ENCODE measurements around the gene NUP205.
A peak's percentile ranks its signal among the peaks of the same experiment; 100 is the strongest.

Gene NUP205

GRCh38 chr7:135539629-135540028 lies 18.1 kb upstream of the NUP205 start:
- DNase-seq (ENCODE audit: low spot score), result no peak

DNA sequence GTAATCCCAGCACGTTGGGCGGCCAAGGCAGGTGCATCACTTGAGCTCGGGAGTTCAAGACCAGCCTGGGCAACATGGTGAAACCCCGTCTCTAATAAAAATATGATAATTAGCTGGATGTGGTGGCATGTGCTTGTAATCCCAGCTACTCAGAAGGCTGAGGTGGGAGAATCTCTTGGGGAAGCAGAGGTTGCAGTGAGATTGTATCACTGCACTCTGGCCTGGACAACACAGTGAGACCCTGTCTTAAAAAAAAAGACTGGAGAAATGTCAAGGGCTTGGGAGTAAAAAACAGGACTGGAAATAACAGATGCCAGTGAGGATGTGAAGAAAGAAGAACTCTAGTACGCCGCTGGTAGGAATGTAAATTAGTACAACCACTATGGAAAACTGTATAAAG lies 16.7 kb upstream of the NUP205 start:
- no peak for DNase-seq (ENCODE audit: low spot score)

DNA sequence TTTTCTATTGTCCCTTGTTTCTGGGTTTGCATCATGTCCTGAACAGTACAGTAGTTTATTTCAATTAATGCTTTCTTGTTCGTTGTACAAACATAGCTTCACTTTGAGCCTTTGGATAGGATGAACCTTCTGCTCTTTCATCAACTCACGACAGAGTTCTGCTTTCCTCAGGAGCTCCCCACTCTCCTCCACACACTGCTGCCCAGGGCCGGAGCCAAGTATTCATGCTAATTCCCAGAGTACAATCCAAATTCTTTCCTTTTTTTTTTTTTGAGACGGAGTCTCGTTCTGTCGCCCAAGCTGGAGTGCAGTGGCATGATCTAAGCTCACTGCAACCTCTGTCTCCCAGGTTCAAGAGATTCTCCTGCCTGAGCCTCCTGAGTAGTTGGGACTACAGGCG lies 7.5 kb upstream of the NUP205 start:
- no peak for DNase-seq (ENCODE audit: low spot score)

DNA sequence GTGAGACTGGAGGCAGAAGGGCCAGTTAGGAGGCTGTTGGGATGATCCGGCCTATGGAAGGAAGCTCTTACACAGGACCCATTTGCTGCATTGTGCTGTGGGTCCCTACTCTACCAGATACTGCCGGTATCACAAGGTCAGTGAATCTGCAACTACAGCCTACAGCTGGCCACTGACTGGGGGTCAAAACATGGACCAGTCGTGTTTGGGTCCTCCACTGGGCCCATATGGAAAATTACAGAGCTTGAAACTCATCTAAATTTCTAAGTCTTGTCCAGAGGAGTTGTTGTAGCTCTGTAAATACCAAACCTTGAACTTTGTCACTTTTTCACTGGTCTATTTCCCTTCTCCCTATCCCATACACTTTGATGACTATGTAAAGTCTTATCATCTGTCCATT lies 5.6 kb upstream of the NUP205 start:
- DNase-seq (ENCODE audit: low spot score), result no peak

DNA sequence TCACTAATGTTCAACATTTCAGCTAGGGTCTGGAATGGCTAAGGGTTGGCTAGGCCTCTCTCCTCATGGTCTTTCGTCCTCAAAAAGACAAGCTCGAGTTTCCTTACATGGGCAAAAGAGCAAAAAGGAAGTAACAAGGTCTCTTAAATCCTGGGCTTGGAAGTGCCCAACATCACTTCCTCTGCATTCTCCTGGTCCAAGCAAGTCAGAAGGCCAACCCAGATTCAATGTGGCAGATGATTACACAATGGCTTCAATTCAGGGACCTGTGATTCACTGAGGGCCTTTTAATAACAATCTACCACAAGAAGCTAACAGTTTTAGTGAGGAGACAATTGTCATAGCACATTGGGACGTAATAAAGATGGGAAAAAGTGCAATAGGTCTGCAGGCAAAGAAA lies 4.4 kb upstream of the NUP205 start:
- DNase-seq (ENCODE audit: low spot score), result no peak

- peak; percentile 82 for DNase-seq (ENCODE audit: low spot score)
Measured at GRCh38 chr7:135558337-135558767, 635 bp downstream of the NUP205 start.

DNA sequence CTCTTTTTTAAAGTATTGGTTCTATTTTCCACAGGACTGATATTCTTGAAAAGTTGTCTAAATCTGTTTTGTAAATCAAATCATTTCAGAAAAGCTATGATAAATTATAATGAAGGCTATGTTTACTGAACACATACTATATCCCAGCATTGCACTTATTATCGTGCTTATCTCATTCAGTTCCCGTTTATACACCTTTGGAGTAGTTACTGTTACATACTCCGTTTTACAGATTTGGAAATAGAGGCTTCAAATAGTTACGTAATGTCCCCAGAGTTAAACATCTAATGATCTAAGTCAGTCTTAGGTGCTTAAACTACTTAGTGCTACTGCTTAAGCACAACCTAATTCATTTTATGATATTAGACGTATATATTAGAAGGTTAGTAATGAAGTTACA lies 1.2 kb downstream of the NUP205 start:
- DNase-seq (ENCODE audit: low spot score), result no peak

DNA sequence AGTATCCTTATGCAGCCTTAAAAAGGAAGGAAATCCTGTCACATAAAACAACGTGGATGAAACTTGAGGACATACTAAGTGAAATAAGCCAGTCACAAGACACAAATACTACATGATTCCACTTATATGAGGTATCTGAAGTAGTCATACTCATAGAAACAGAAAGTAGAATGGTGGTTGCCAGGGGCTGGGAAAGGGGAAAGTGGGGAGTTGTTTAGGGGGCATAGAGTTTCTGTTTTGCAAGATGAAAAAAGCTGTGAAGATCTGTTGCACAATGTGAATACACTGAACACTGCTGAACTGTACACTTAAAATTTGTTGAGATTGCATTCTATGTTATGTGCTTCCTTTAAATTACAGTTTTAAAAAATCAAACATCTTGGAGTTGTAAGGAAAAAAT lies 2.9 kb downstream of the NUP205 start:
- DNase-seq (ENCODE audit: low spot score), result no peak

GRCh38 chr7:135562720-135563119 lies 5.0 kb downstream of the NUP205 start:
- no peak for DNase-seq (ENCODE audit: low spot score)

DNA sequence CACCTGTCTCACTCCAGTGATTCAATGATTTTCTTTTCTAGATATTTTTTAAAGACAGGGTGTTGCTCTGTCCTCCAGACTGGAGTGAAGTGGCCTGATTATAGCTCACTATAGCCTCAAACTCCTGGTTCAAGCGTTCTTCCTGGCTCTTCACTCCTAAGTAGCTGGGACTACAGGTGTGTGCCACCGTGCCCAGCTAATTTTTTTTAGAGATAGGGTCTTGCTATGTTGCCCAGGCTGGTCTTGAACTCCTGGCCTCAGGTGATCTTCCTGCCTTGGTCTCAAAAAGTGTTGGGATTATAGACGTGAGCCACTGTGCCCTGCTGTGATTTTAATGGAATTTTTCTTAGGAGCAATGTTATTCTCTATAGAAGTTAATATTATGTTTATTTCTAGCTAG lies 14.1 kb downstream of the NUP205 start:
- DNase-seq (ENCODE audit: low spot score), result no peak

DNA sequence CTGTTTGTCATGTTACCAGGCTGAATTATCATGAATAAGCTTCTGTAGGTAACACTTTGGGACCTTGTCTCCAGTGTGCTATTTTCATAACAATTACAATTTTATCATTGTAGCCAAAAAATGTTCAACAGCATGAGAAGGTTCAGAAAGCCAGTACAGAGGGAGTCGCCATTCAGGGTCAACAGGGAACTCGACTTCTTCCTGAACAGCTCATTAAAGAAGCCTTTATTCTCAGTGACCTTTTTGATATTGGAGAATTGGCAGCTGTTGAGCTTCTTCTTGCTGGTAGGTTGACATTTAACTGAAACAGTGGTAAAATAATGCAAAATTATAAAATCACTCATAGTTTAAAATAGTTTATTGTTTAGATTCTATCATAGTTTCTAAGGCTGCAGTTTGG lies 15.8 kb downstream of the NUP205 start:
- DNase-seq (ENCODE audit: low spot score), result no peak

DNA sequence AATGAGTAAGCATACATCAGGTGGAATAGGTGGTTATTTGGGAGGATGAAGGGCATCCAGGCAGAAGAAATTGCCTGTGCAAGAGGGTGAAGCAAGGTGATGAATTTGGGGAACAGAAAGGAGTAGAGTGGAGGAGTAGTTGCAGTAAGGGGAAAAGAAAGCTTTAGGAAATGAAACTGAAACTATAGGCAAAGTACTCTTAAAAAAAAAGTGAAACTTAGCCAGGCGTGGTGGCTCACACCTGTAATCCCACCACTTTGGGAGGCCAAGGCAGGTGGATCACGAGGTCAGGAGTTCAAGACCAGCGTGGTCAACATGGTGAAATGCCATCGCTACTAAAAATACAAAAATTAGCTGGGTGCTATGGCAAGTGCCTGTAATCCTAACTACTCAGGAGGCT lies 17.6 kb downstream of the NUP205 start:
- no peak for DNase-seq (ENCODE audit: low spot score)

GRCh38 chr7:135578569-135578968 lies 20.9 kb downstream of the NUP205 start:
- no peak for DNase-seq (ENCODE audit: low spot score)

DNA sequence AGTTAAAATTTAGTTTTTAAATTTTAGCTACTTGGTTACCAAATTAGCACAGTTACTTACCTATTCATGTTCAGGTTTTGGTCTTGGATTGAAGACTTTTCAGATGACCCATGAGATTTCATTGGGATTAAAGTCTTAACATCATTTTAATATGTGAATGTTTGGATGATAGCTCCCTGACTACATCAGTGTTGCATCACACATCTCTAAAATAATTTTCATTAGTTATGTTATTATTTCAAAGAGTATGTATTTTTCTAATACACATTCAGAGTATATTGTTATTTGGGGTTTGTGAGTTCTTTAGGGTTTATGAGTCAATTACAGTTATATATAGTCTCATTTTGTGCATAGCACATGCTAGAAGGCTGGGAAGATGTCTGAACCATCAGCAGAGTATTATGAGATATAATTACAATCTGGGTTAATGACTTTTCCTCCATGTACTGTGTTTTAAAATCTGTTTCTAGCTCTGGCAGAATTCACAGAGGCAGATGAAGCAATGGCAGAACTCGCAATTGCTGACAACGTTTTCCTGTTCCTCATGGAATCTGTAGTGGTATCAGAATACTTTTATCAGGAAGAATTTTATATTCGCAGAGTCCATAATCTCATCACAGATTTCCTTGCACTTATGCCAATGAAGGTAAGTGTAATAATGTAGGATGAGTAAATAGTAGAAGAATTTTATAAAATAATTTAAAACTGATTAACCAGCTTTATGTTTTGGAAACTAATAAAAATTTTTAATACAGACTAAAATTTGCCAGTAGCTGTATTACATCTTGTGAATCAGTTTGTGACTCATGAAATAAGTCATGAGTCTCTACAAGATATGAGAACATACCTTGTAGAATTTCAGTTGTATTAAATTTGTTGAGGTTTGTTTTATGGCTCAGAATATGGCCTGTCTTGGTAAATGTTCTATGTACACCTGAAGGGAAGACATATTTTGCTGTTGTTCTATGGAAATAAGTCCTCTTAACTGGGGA lies 26.9 kb downstream of the NUP205 start:
- no peak for DNase-seq (ENCODE audit: low spot score)

DNA sequence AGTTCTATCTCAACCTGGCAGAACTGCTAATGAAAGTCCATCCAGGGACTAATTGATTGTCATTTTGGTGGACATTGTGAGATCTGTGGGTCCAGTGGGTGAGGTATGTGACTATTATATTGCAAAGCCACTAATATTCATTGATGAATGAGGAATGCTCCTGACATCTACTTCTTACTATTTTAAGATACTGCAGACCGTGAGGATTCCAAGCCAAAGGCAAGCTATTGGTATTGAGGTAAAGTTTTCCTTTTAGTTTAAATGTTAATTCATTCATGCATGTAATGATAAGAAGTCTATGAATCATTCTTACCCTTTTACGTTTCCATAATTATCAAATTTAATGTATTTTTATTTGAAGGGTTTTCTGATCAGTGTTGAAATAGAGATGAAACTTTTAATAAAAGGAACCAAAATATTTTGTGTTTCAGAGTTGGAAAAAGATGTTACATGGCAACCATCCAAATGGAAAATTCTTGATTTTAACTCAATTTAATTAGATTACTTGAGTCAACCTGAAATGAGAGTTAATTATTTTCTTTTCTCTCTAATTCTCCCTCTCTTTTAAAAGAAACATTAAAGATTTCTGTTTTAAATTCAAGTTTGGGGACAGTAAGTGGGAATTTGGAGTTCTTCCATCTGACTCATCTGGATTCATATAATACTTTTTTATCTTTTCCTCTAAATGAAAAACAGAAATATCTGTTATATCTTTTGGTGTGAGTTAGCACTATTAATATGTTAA lies 39.6 kb downstream of the NUP205 start:
- no peak for DNase-seq (ENCODE audit: low spot score)

DNA sequence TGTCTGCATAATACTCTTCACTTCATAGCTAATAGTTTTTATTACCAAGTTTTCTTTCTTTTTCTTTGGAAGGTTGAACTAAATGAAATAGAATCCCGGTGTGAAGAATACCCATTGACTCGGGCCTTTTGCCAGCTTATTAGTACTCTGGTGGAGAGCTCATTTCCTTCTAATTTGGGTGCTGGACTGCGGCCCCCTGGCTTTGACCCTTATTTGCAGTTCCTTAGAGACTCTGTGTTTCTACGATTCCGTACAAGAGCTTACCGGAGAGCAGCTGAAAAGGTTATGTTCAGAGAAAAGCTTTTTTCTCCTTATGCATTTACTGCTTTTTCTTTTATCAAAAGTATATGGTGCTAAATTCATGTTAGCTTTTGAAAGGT lies 40.2 kb downstream of the NUP205 start:
- DNase-seq (ENCODE audit: low spot score), result peak; percentile 15

DNA sequence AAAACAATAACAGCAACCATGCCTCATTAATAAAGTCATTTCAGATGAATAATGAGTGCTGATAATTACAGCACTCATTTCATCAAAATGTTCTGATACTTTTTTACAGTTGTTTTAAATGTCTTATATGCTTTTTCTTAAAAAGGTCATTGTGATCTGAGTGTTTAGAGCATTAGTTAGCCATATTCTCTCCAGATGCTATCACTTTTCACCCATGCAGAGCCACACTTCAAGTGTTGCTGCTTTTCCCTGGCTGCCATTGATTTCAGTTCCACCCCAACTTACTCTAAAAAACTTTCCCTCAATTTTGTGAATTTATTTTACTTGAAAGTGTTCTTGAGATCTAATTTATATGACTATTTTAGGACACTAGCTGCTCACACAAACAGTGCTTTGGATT lies 41.8 kb downstream of the NUP205 start:
- no peak for DNase-seq (ENCODE audit: low spot score)

- no peak for DNase-seq (ENCODE audit: low spot score)
Measured at GRCh38 chr7:135600226-135600625, 42.5 kb downstream of the NUP205 start.

DNA sequence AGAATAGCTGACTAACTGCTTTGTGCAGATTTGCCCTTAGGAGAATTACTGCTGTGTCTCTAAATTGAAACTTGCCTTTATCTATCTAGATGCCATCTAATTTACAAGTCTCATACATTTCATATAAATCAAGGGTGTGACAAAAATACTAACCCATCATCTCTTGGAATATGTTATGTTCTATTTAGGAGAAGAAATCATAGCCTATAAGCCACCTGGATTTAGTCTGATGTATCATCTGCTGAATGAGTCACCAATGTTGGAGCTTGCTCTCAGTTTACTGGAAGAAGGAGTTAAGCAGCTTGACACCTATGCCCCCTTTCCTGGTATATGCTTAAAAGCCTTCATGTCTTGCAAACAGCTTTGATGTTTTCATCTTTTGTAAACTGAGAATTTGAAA lies 43.5 kb downstream of the NUP205 start:
- DNase-seq (ENCODE audit: low spot score), result no peak

DNA sequence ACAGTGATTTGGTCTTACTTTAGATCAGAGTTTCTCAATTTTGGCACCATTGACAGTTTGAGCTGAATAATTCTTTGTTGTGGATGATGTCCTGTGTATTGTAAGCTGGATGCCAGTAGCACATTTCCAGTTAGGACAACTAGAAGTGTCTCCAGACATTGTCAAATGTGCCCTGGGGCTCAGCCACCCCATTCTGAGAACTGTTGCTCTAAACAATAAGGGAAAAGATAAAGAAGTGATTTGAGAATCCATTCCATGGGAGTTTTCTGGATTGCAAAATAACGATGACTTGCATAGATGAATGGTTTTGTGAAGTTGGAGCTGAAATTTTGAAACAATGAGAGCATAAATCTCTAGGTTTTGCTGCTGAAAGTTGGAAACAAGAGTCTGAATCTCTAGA lies 44.6 kb downstream of the NUP205 start:
- no peak for DNase-seq (ENCODE audit: low spot score)

DNA sequence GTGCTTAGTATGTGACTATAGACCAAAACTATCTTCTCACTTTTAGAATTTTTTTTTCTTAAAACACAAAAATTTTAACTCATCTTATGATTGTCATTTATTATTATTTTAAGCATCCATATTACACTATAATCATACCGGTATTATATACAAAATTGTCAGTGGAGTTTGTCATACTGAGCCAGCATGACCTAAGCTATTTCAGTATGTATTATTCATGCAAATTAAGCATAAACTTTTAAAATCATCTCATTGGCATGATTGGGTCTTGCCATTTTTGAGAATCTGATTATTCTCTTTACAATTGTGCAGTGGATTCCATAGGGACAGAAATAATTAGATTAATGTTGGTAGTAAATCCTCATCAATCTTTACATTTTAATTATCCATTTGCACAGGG lies 58.4 kb downstream of the NUP205 start:
- DNase-seq (ENCODE audit: low spot score), result no peak

DNA sequence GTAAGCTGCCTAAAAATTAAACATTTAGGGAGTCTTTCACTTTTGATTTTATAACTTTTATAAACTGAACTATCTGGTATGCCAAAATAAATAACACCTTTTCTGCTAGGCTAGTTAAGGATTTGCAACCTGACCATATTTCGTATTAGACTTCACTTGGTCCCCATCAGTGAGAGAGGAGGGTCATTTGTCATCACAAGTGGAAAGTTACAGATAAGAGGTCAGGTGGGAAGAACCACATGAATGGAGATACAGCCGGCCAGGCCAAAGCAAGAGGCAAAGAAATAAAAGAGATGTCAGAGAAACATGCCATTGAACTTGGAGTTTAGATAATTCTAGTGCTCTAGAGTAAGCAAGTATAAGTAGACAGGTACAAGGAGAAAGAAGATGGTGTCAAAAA lies 60.1 kb downstream of the NUP205 start:
- no peak for DNase-seq (ENCODE audit: low spot score)

DNA sequence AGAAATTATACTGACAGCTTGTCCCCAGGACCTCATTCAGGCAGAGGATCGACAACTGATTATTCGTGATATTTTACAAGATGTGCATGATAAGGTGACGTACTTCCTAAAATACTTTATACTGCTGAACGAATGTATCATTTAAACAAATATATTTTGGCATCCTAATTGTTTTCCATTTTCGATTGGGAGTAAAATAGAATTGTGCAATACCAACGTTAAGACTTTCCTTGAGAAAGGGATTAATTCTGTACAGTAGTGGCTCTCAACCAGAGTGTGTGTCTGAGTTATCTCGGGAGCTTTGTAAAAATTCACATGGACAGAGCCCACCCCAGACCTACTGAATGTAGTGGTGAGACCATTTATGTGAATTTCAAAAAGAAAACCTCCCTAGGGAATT lies 60.8 kb downstream of the NUP205 start:
- no peak for DNase-seq (ENCODE audit: low spot score)

Data from cerebellar cortex (tissue), 1 donor.